Activated effector memory CD4-positive, alpha-beta T cell treated with Interleukin-2 at 50 U/mL for 16 hours (primary cell): ENCODE results near the gene VAT1L.

Source experiments
- DNase-seq: peaks from one replicate; pipeline ENCODE4 v3.0.0-alpha.2; 2020

Gene VAT1L

DNA sequence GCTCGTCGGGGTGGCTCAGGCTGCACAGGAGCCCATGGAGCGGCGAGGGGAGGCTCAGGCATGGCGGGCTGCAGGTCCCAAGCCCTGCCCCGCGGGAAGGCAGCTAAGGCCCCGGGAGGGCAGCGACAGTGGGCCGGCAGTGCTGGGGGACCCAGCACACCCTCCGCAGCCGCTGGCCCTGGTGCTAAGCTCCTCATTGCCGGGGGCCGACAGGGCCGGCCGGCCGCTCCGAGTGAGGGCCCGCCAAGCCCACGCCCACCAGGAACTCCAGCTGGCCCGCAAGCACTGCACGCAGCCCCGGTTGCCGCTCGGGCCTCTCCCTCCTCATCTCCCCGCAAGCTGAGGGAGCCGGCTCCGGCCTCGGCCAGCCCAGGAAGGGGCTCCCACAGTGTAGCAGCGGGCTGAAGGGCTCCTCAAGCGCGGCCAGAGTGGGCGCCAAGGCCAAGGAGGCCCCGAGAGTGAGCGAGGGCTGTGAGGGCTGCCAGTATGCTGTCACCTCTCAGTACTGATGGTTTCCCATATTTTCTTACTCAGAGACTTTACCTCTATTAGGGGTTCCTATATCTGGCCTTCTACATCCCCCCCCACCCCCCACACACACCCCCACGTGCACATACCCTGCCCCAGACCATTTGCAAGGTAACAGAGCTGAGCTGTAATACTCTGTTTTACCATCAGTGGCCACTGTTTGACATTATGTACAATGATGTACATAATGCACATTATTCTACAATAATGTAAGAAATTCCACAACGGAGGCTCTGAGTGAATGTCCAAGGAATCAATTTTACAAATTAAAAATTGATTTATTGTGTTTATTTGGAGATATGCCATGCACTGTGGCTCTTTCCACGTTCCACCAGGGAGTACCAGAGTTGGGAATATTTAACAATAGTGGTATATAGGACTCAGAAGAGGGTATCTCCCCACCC is 3.7 kb upstream of the VAT1L start:
- no peak for DNase-seq

GRCh38 chr16:77785373-77785764 is 3.0 kb upstream of the VAT1L start:
- no peak for DNase-seq

- DNase-seq, result no peak
Measured at GRCh38 chr16:77786186-77786847, 2.0 kb upstream of the VAT1L start.

DNA sequence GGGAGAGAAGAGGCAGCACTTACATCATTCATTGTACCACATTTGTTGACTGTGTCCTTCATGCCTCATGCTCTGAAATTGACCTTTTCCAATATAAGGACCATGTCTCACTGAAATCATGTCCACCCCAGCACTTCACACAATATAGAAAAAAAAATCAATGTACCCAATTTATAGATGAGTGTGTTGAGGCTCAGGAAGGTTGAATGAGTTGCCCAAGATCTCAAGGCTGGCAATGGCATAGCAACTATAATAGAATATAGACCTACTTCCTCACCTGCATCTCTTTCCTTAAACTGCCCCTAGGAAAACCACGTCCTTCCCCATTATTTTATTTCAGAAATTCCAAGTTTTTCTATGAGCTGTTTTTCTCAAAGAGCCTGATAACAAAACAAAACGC is 912 bp upstream of the VAT1L start:
- no peak for DNase-seq

GRCh38 chr16:77789085-77790008 is 983 bp downstream of the VAT1L start:
- no peak for DNase-seq

GRCh38 chr16:77790009-77790372 is 1.6 kb downstream of the VAT1L start:
- DNase-seq, result no peak

- DNase-seq, result no peak
Measured at GRCh38 chr16:77790912-77791311, 2.5 kb downstream of the VAT1L start.

GRCh38 chr16:77793417-77793816 is 5.1 kb downstream of the VAT1L start:
- DNase-seq, result no peak

GRCh38 chr16:77794586-77794985 is 6.2 kb downstream of the VAT1L start:
- no peak for DNase-seq

DNA sequence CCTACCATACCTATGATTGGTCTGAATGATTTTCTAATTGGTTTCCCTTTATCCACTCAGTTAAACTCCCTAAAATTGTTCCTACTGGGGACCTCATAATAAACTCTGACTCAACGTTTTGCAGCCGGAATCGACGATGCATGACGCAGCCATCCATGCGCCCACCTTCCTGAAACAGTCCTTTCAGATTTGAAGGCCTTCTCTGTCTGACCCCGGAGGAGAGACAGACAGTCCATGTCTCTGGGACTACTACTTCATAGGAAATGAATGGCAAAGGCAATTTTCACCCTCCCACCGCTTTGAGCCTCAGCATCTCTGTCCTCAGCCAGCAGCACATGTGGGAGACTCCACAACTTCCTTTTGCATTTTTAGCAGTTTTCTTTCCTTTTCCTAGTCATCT is 13.5 kb downstream of the VAT1L start:
- DNase-seq, result no peak

DNA sequence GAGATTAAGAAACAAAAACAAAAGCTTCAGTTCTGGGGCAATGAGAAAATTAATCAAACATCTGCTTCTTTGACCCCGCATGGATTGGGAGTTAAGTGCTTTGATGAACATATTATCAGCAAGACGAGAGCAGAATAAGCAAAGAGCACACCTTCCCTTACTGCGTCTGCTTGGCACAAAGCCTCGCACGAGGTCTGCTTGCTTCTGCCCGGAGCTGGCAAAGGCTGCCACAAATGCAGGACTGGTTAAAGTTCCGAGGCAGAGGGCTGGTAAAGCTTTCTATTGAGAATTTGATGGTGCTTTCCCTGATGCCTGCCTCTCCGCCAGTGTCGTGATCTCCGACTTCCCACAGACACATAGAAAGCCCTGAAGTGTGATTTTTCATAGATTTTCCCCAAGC is 17.0 kb downstream of the VAT1L start:
- DNase-seq, result no peak

DNA sequence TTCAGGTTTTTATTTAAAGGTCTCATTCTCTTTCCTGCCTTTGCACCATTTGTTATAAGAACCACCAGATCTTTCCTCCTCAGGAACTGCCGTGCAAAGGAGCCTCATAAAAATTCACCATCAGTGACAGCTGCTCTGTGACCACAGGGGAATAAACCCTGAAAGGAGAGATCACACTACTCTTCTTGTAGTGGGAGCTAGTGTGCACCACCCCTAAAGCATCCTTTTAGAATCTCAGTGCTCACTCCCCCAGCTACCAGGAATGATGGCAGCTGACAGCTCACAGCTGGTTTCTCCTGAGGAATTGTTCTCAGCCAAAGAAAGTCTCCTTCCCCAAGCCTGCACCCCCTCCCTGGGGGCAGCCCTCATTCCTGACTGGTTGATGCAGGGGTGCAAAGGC is 18.7 kb downstream of the VAT1L start:
- no peak for DNase-seq

- no peak for DNase-seq
Measured at GRCh38 chr16:77812856-77813500, 24.6 kb downstream of the VAT1L start.

GRCh38 chr16:77816293-77816692 is 27.9 kb downstream of the VAT1L start:
- DNase-seq, result no peak

GRCh38 chr16:77820340-77820739 is 32.0 kb downstream of the VAT1L start:
- DNase-seq, result no peak

- DNase-seq, result no peak
Measured at GRCh38 chr16:77822661-77823060, 34.3 kb downstream of the VAT1L start.

DNA sequence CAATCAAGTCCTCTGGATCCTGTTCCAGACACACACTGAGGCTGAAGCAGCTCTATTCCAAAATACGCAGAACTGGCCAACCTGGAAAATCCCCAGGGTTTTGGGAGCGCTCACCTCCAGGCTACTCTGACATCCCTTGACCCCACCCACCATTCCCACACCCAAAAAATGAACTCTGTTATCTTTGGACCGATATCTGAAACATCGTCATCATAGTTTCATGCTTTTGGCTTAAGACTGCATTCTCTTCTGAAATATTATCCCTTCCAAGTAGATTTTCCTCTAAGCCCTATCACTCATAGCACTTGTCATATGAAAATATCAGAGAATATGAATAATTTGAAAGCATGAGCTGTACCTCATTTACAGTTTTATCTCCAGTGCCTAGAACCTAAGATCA is 34.7 kb downstream of the VAT1L start:
- no peak for DNase-seq

DNA sequence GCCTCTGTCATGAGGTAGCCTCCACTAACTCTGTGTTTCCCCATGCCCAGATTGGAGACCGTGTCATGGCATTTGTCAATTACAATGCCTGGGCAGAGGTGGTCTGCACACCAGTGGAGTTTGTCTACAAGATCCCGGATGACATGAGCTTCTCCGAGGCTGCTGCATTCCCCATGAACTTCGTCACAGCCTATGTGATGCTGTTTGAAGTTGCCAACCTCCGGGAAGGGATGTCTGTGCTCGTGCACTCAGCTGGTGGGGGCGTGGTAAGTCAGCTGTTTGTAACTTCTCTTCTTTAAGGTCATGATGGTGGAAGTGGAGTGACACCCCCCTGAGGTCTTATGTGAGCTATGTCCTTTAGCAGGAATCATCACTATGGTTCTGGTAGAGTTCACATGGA is 36.8 kb downstream of the VAT1L start:
- no peak for DNase-seq

DNA sequence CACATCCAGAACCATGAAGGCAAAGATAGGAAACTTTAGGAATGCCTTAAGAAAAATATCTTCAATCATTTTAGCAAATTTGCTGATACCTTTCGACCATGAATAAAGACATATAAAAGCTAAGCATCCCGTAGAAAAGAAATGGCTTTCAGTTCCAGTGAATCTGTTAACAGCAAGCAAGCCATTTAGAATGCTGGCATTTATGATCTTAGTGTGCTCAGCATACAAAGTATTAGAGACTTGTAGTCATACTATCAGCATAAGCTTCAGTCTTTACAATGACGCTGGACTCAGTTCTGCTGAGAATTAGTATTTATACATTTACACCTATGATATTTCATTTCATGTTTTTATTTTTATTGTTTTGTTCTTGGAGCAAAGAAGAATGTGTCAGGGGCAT is 38.7 kb downstream of the VAT1L start:
- no peak for DNase-seq

GRCh38 chr16:77833921-77834634 is 45.7 kb downstream of the VAT1L start:
- no peak for DNase-seq

GRCh38 chr16:77834635-77835540 is 46.5 kb downstream of the VAT1L start:
- DNase-seq, result no peak
